Measurements from ENCODE around the gene IL36A. TPM values are rescaled to one million over a fixed set of nuclear protein-coding genes. Genes with fewer than 3 reads are reported as not detected.

IL36A gene
- total RNA-seq, 1 donor from 2014 or later, result not detected

- peaks cover 49% of the 10 kb centered on the region for H3K9me3 Mint-ChIP-seq
- H3K27me3 Mint-ChIP-seq (ENCODE audit: low read depth), result peaks cover 9% of the 10 kb centered on the region
- no peaks in the 10 kb centered on the region for H3K4me1 Mint-ChIP-seq
- H3K36me3 Mint-ChIP-seq, result no peaks in the 10 kb centered on the region
- no peak overlapping the region for H3K4me3 Mint-ChIP-seq
- no peak for DNase-seq (ENCODE audit: low spot score in 2 of 2, unreplicated experiment in 2 of 2)
- no peak for TF ChIP-seq CTCF (IDR thresholded peaks at IDR 0.05; ENCODE audit: unreplicated experiment)
- no peak overlapping the region for H3K27ac Mint-ChIP-seq
Observed at GRCh38 chr2:112995346-112995920, 9.8 kb upstream of the IL36A start.

- Mint-ChIP-seq H3K9me3 (peaks cover 49% of the 10 kb centered on the region), H3K4me3 (no peak overlapping the region), H3K27ac (no peak overlapping the region), H3K36me3 (no peaks in the 10 kb centered on the region), H3K4me1 (no peaks in the 10 kb centered on the region), H3K27me3 (ENCODE audit: low read depth) (peaks cover 9% of the 10 kb centered on the region)
- TF ChIP-seq CTCF (IDR thresholded peaks at IDR 0.05; ENCODE audit: unreplicated experiment), result no peak
- no peak for DNase-seq (ENCODE audit: low spot score in 2 of 2, unreplicated experiment in 2 of 2)
Observed at GRCh38 chr2:112996635-112997034, 8.6 kb upstream of the IL36A start.

- Mint-ChIP-seq H3K4me1 (no peaks in the 10 kb centered on the region), H3K27me3 (ENCODE audit: low read depth) (peaks cover 9% of the 10 kb centered on the region), H3K36me3 (no peaks in the 10 kb centered on the region), H3K4me3 (no peak overlapping the region), H3K9me3 (peaks cover 49% of the 10 kb centered on the region), H3K27ac (no peak overlapping the region)
- no peak for DNase-seq (ENCODE audit: low spot score in 2 of 2, unreplicated experiment in 2 of 2)
- no peak for TF ChIP-seq CTCF (IDR thresholded peaks at IDR 0.05; ENCODE audit: unreplicated experiment)
Observed at GRCh38 chr2:112997151-112997550, 8.1 kb upstream of the IL36A start.

DNA sequence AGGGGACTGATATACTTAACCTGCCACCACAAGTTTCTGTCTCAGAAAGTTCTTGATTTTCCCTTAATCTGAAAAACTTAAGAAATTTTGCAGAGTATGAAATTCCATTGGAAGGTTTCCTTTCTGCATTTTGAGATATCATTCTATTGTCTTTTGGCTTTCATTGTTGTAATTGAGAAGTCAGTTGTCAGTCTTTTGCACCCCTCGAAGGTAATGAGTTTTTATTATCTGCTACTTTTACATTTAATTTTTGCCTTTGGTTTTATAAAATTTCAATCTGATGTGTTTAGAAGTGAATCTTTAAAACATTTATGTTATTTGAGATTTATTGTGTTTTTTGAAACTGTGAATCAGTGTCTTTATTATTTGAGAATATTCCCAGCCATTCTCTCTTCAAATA, 4.8 kb upstream of the IL36A start:
- H3K36me3 Mint-ChIP-seq, result no peaks in the 10 kb centered on the region
- H3K4me1 Mint-ChIP-seq, result no peaks in the 10 kb centered on the region
- H3K27ac Mint-ChIP-seq, result no peak overlapping the region
- peaks cover 37% of the 10 kb centered on the region for H3K9me3 Mint-ChIP-seq
- no peak for TF ChIP-seq CTCF (IDR thresholded peaks at IDR 0.05; ENCODE audit: unreplicated experiment)
- no peak overlapping the region for H3K4me3 Mint-ChIP-seq
- H3K27me3 Mint-ChIP-seq (ENCODE audit: low read depth), result peaks cover 6% of the 10 kb centered on the region
- DNase-seq (ENCODE audit: low spot score in 2 of 2, unreplicated experiment in 2 of 2), result no peak

- H3K9me3 Mint-ChIP-seq, result peaks cover 37% of the 10 kb centered on the region
- no peak overlapping the region for H3K4me3 Mint-ChIP-seq
Observed at GRCh38 chr2:113002677-113003076, 2.6 kb upstream of the IL36A start.

More at GRCh38 chr2:113002677-113003076, 2.6 kb upstream of the IL36A start:
- Mint-ChIP-seq H3K27me3 (ENCODE audit: low read depth) (peaks cover 14% of the 10 kb centered on the region), H3K36me3 (no peaks in the 10 kb centered on the region), H3K27ac (no peak overlapping the region), H3K4me1 (no peaks in the 10 kb centered on the region)
- no peak for DNase-seq (ENCODE audit: low spot score in 2 of 2, unreplicated experiment in 2 of 2)
- no peak for TF ChIP-seq CTCF (IDR thresholded peaks at IDR 0.05; ENCODE audit: unreplicated experiment)

Measured in mesothelial cell of epicardium (in vitro differentiated cells).